Fibroblast of gingiva (primary cell): Measurements from ENCODE around the gene ARHGEF25.
"Not testable (repeated sequence)": the region's sequence is repeated elsewhere in the genome, so short reads cannot be mapped to it uniquely, and the experiment has no call there.

ENCODE experiments used
- DNase-seq: peaks from one replicate; pipeline ENCODE4 v3.0.0-alpha.2; 2011; ENCODE audit warnings: low read depth

ARHGEF25 gene

DNA sequence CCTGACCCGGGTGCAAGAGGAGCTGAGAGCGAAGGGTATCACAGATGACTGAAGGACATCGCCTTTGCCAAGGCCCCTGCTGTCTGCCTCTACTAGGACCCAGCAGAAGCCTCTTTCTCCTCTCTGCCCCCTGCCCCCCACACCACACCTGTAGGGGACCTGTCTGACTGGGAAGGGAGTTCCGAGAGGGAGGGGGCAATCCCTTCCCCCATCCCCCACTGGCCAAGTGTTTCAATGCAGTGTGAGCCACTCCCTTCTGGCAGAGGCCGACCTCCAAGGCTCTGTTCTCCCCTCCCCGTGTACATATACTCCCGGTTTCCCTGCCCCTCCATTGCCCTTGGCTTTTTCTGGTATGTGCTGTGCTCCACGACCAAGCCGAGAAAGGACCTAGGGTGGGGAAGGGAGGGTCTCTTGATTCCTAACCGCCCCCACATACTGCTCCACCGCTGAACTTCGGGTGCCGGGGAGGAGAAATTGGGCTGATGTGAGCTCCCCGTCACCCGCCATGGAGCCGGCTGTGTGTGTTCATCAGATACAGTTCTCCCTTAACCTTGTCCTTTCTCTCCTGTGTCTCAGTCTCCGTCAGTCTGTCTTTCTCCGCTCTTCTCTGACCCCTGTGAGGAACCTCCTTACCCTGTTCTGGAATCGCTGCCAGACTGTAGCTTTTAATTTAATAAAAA is 2.0 kb upstream of the ARHGEF25 start:
- DNase-seq, result no peak

DNA sequence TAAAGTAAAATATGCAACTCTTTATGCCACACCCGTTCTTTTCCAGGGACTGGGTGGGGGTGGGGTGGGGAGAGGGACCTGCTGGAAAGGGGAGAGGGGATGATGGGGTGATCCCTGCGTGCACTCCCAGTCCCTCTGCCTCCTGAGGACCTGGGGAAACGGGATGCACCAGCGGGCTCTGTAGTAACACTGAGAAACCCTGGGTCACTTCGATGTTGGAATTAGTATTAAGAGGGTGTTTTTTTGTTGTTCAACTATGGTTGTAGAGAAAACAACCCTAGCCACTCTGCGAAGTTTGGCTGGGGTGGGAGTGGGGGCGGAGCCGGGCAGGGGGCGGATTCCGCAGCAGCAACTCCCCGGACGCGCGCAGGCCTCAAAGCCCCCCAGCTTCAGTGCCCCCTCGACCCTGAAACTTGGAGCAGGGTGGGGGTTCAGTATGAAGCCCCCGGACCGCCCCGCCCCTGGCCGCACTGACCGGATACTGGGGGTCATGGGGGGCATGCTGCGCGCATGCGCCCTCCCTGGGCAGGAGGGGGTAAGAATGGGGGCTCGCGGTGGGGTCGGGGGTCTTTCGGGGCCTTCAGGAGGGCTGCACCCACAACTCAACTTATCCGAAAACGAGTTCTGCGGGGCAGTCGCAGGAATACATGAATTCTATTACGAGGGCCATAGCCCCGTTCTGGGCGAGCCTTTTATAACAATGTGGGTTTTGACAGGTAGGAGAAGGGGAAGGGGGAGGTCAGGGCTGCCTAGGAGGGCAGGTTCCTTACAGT is 1.3 kb upstream of the ARHGEF25 start:
- DNase-seq, result no peak

DNA sequence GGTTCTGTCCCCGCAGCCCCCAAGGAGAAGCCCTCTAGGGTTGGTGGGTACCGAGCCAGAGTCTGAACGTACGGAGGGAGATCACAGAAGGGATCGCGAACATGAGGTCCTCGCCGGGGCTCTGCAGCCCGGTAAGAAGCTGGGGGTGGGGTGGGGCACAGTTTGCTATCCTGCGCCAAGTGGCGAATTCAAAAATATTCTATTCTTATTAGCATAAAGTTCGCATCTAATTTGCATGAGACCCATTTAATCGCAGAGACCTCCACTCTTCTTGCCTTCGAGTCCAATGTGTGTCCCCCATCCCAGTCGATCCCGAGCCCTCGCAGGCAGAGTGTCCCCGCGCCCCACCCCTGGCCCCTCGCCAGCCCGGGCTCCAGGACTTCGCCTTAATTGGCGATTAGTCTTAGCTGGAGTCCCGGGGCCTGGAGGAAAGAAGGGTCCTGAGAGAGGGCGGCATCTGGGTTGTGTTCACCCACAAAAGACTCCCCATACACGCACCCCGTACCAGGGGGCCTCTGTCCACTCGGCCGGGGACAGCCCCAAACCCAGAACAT is 604 bp upstream of the ARHGEF25 start:
- no peak for DNase-seq

DNA sequence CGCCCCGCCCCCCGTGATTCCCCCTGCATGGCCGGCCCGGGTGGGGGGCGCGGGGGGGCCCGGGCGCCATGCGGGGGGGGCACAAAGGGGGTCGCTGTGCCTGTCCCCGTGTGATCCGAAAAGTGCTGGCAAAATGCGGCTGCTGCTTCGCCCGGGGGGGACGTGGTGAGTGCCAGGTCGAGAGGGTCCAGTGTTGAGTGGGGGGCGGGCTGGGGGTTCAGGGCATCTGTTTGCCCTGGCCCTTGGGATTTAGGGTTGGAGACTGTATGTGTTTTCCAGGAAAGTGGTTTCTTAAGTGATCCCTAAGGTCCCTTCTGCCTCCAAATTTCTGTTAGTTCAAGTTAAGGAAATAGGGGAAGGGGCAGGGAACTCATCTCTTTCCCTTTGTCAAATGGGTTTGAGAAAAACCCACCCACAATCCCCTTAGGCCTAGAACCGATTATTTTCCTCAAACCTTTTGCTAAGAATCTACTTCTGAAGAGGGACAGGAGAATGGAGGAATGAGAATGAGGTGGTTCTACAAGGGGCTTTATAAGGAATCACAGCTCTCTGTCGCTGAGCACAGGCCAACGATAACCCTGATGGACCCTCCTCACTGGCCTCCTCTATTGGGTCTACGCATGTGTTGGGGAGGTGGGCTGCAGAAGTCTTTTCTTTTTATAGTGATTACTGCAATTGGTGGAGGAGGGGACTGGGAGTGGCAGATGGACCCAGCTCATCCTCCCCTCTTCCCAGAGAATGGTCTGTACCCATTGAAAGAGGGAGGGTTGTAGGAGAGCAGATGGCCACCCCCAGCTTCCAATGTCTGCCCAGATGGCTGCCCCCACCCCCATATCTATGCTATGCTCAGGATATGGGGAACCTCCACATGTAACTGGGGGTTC is 834 bp downstream of the ARHGEF25 start:
- no peak for DNase-seq

DNA sequence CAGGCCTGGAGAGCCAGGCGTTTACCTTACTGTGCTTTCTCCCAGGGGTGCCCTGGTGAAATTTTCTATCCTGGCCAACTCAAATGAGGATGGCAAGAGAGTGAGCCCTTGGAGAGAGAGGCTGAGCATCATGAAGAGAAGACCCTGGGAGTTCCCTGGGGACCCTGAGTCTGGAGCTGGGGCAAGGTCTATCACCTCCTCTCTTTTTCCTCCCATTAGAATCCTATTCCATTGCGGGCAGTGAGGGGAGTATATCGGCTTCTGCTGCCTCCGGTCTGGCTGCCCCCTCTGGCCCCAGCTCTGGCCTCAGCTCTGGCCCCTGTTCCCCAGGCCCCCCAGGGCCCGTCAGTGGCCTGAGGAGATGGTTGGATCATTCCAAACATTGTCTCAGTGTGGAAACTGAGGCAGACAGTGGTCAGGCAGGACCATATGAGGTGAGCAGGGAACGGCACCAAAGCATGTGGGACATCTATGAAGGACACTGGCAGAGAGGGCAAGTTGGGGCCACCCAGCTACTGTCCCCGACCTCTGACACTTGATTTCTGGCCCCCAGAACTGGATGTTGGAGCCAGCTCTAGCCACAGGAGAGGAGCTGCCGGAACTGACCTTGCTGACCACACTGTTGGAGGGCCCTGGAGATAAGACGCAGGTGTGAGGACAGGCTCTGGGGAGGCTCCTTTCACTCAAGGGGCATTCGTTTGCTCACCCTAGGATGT is 1.6 kb downstream of the ARHGEF25 start:
- no peak for DNase-seq

DNA sequence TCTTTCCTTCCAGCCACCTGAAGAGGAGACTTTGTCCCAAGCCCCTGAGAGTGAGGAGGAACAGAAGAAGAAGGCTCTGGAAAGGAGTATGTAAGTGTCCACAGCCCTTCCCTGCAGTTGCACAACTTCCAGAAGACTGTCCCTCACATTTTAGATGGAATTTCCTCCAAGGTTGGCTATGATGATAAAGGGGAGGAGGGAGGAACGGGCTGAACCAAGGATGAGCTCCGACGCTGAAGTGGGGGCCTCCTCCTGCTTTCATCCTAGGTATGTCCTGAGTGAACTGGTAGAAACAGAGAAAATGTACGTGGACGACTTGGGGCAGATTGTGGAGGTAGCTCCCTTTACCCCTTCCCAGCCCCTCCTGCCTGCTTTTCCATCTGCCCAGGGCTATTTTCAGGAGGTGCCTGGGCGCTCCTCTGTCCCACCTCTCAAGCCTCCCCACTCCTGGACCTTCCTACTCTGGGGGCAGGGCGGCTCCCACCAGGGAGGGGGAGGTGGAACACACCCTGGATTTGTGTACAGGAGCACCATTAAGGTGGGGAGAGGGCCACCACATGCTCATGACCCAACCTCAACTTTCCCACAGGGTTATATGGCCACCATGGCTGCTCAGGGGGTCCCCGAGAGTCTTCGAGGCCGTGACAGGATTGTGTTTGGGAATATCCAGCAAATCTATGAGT is 2.3 kb downstream of the ARHGEF25 start:
- no peak for DNase-seq

DNA sequence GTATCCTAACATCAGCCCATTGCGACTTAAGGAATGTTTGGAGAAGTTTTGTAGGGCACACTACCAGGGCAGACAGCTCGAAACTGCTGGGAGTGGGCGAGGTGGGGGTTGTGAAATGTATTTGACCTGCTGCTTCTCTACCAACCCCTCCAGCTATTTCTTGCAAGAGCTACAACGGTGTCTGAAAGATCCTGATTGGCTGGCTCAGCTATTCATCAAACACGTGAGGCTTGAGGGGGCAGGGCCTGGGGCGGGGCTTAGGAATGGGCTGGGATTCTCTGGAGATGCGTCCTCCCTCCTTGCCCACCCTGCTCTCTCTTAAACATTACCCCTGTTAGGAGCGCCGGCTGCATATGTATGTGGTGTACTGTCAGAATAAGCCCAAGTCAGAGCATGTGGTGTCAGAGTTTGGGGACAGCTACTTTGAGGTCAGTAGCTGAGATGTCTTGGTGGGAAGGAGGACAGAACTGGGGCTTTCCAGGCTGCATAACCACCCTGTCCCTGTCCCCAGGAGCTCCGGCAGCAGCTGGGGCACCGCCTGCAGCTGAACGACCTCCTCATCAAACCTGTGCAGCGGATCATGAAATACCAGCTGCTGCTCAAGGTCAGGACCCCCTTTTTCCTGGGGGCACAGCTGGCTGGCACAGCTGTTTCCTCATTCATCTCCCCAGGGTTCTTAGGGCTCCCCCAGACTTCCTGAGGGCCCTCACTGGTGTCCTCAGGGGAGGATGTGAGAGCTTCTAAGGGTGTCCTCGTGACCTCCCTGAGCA is 3.1 kb downstream of the ARHGEF25 start:
- DNase-seq, result peak; percentile 9

DNA sequence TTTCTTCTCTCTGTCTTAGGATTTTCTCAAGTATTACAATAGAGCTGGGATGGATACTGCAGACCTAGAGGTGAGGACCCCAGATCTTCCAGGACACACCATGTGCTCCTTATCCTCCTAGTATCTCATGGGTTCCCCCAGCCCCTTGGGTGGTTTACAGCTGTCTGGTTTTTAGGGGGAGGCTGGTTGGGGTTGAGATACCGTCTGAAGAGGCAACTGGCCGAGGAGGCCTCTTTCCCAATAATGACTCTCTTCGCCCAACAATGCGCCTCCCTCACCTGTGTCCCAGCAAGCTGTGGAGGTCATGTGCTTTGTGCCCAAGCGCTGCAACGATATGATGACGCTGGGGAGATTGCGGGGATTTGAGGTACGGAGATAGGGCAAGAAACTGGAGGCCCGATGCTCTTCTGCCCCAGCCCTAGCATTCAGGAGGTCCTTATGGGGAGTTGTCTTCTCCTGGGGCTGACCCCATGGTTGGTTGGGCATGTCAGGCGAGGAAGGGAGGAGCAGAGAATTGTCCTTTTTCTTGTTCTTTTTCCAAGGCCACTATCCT is 3.8 kb downstream of the ARHGEF25 start:
- no peak for DNase-seq

DNA sequence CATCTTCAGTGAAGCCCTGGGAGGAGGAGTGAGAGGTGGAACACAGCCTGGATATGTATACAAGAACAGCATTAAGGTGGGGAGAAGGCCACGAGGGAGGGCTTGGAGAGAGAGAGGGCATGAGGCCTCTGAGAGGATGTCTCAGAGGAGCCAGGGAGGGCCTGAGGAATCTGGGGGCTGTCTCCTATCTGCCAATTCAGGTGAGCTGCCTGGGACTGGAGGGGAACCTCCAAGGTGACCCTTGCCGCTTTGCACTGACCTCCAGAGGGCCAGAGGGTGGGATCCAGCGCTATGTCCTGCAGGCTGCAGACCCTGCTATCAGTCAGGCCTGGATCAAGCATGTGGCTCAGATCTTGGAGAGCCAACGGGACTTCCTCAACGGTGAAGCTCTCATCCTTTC is 4.4 kb downstream of the ARHGEF25 start:
- no peak for DNase-seq

DNA sequence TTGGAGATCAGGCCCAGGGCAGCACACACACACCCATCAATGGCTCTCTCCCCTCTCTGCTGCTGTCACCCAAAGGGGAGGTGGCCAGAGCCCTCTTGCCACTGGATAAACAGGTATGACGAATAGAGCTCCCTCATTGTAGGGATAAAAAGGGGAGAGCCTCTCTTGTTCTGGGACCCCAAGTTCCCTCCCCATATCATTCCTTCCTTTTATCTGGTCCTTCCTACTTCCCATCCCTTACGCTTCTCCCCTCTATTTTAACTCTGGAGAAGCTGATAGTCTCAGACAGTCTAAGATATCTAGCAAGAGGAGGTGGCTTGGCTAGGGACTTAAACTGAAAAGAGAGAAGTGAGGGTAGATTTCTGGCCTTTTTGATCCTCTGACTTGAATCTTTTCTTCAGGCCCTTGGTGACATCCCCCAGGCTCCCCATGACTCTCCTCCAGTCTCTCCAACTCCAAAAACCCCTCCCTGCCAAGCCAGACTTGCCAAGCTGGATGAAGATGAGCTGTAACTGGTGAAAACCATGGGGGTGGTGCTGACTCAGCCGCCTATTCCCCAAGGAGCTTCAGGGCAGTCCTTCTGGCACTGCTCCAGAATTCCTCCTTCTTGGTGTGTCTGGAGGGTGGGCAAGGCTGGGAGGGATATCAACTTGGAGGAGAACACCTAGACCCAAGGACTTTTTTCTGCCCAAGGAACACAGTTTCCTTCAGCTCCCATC is 5.3 kb downstream of the ARHGEF25 start:
- no peak for DNase-seq

DNA sequence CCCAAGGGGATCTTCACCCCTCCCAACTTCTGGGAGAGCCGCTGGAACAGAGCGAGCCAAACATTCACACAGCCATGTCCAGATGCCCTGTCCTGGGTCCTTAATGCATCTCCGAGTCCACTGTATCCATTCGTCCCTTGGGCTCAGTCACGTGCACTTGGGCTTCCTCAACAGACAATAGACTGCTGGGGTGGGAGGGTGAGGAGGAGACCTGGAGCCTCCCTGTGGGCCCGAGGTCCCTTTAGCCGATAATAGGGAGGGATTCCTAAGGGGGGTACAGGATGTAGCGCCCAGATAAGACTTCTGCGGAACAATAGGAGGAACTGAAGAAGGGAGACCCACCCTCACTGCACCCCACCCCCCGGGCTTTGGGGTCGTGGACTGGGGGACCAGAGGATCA is 6.7 kb downstream of the ARHGEF25 start:
- no peak for DNase-seq

DNA sequence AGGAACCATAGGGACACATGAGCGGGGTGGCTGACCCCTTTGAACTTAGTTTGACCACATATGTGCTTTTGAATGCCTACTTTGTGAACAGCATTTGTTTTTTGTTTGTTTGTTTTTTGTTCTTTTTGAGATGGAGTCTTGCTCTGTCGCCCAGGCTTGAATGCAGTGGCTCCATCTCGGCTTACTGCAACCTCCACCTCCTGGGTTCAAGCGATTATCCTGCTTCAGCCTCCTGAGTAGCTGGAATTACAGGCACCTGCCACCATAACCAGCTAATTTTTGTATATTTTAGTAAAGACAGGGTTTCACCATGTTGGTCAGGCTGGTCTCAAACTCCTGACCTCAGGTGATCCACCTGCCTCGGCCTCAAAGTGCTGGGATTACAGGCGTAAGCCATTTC is 7.2 kb downstream of the ARHGEF25 start:
- not testable (repeated sequence) for DNase-seq

DNA sequence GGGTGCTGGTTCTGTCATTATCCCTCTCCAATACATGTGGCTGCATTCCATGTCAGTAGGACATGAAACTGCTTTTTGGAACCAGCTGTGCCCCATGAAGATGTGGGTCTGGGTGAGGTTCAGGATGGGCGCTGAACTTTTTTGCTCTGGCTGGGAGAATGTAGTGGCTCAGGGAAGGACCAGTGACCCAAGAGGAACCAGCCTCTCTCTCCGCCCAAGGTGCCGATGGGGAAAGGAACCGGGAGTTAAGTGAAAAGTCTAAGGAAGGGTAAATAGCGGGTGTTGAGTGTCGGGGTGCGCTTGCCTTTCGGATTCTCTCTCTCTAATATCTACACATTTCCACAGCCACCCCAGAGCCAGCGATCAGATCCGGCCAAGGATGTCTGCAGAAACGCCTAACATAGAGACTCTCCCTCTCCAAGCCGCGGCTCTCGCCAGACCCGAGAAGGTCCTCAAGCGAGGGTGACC is 7.8 kb downstream of the ARHGEF25 start:
- DNase-seq, result no peak

DNA sequence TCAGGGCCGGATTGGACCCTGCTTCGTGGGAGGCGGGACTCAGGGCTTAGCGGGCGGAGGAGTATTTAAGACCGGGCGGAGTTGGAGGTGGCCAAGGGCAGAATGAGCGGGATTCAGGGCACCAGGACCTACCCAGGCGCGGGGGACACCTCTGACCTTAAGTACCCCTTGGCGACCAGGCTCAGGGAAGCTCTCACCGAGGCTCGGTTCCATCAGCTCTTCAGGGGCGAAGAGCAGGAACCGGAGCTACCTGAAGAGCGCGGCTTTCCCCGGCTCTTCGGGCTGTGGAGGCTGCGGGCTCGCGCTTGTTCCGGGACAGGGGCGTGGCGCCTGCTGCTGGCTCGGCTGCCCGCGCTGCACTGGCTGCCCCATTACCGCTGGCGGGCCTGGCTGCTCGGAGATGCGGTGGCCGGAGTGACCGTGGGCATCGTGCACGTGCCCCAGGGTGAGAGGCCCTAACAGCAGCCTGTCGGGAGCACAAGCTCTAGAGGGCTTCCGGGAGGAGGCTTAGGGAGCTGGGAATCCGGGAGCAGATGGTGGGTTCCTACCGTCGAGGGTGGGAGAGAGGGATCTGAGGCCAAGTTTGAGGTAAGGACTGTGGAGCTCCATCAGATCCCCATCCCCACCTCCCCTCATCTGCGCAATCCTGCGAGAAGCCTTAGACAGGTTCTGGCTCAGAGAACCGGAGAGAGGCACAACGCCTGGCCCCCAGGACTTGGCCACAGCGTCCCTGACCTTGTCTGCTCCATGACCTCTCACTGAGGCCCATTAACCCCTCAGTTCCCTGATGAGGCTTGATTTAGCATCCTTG is 8.4 kb downstream of the ARHGEF25 start:
- no peak for DNase-seq

DNA sequence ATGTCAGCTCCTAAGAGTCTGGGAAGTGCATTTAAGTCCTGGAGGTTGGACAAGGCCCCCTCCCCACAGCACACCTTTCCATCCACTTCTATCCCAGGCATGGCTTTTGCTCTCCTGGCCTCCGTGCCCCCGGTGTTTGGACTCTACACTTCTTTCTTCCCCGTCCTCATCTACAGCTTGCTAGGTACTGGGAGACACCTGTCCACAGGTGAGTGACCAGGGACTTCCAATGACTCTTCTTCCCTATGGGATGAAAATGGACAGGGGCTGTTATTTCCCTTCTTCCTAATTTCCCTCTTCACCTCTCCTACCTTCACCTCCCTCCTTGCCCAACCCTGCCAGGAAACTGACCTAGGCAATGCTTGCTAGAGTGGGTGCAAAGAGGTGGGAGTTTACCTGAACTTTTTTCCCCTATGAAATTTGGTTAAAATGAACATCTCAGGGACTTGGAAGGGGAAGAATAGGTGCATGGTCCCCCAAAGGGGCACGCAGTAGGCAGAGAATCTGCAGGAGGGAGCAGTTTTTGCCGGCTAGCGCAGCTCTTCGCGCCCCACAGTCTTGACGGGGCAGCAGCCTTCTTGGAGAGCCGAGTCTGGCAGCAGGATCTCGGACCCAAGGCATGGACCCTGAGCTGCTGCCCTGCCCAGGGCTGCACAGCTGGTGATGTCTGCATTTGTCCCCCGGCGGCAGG is 9.2 kb downstream of the ARHGEF25 start:
- no peak for DNase-seq

DNA sequence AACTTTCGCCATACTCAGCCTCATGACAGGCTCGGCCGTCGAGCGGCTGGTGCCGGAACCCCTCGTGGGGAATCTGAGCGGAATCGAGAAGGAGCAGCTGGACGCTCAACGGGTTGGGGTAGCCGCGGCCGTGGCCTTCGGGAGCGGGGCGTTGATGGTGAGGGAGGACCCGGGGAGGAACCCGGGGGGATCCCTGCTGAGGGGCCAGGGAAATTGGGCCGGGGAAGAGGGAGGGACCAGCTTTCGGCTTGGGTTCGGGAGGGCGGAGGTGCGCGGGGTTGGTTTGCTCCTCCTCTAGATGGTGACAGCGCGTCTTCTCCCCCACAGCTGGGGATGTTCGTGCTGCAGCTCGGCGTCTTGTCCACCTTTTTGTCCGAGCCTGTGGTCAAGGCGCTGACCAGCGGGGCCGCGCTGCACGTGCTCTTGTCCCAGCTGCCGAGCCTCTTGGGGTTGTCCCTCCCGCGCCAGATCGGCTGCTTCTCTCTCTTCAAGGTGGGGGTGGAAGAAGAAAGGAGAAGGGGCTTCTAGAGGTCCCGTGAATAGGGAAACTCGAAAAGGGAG is 9.8 kb downstream of the ARHGEF25 start:
- DNase-seq, result no peak

DNA sequence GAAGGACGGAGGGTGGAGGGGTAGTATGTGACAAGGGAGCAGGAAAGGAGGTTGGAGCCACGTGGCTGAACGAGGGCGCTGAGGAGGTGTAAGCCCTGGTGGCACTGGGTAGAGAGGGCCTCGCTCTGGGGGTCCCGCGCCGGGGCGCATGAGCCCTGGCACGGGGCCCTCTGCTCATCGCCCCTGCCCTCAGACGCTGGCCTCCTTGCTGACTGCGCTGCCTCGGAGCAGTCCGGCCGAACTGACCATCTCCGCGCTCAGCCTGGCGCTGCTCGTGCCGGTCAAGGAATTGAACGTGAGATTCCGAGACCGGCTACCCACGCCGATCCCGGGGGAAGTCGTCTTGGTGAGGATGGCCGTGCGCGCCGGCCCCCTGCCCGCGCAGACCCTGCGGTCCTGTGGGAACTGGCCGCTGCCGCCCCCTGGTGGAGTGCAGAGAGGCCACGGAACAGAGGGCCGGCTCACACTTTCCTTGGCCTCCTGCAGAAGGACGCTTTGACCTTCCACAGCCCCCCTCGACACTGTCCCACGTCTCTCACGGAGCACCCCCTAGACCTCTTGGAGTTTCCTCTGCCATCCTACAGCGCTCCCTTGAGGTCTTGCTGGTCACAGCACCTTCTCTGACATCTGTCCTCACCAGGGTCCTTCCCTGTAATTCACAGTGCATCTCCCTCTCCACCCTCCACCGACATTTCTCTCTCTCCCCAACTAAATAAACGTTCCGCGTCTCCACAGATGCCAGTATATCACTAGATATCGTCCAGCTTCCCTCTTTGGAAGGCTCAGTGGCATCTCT is 10.5 kb downstream of the ARHGEF25 start:
- DNase-seq, result no peak
